SIG-M5 treated with dmso at 0.1 percent for 504 hours (cell line): ENCODE measurements around the gene TMTC4.
"Not testable (repeated sequence)": the region's sequence is repeated elsewhere in the genome, so short reads cannot be mapped to it uniquely, and the experiment has no call there.

ENCODE experiments used
- DNase-seq: peaks from one replicate; lab custom pipeline; 2025; ENCODE audit not compliant: unreplicated experiment; lab: John Stamatoyannopoulos, UW

The TMTC4 gene

GRCh38 chr13:100589178-100589725 lies 85.3 kb downstream of the TMTC4 start:
- no peak for DNase-seq

- peak; percentile 39 for DNase-seq
These were observed 86.0 kb downstream of the TMTC4 start, which contains the start of gene GGACT for GRCh38 chr13:100588331-100589177. GGACT (minus strand) TSS chr13:100588789; CDS start chr13:100532591, 56,198 bp downstream.

- no peak for DNase-seq
These were observed 89.7 kb downstream of the TMTC4 start for GRCh38 chr13:100584896-100585295.

GRCh38 chr13:100581504-100581903 lies 93.1 kb downstream of the TMTC4 start:
- no peak for DNase-seq

GRCh38 chr13:100581030-100581429 lies 93.6 kb downstream of the TMTC4 start:
- DNase-seq = no peak

GRCh38 chr13:100580045-100580444 lies 94.5 kb downstream of the TMTC4 start:
- DNase-seq = no peak

- DNase-seq = not testable (repeated sequence)
These were observed 97.4 kb downstream of the TMTC4 start for GRCh38 chr13:100577239-100577638.

GRCh38 chr13:100573121-100573520 lies 101.5 kb downstream of the TMTC4 start:
- peak; percentile 68 for DNase-seq

- DNase-seq = no peak
These were observed 108.1 kb downstream of the TMTC4 start for GRCh38 chr13:100566543-100566942.

GRCh38 chr13:100565286-100565685 lies 109.3 kb downstream of the TMTC4 start:
- DNase-seq = no peak

GRCh38 chr13:100564444-100565223 lies 110.0 kb downstream of the TMTC4 start:
- no peak for DNase-seq

GRCh38 chr13:100563779-100564178 lies 110.8 kb downstream of the TMTC4 start:
- no peak for DNase-seq

GRCh38 chr13:100561599-100562204 lies 112.9 kb downstream of the TMTC4 start:
- DNase-seq = no peak

GRCh38 chr13:100561158-100561499 lies 113.5 kb downstream of the TMTC4 start:
- no peak for DNase-seq

GRCh38 chr13:100560498-100561157 lies 114.0 kb downstream of the TMTC4 start:
- DNase-seq = no peak

- no peak for DNase-seq
These were observed 114.7 kb downstream of the TMTC4 start for GRCh38 chr13:100559886-100560285.
